K562 (cell line): Measurements from ENCODE around the gene KMT5C. TPM values are rescaled to one million over a fixed set of nuclear protein-coding genes. Genes with fewer than 3 reads are reported as not detected.

Experiments used
- BACH1 ChIP-seq: fragments of 200-800 bp; sonication (Bioruptor generic); IDR thresholded peaks from 2 replicates; pipeline ENCODE4 v1.6.1; 2016; ENCODE audit warnings: missing genetic modification characterization, missing compliant biosample characterization
- BCOR ChIP-seq: fragments of 450-650 bp; IDR thresholded peaks from 2 replicates; pipeline ENCODE4 v1.6.1; 2016
- CTBP1 ChIP-seq: fragments of 450-650 bp; IDR thresholded peaks from 2 replicates; pipeline ENCODE4 v1.6.1; 2016; ENCODE audit warnings: borderline replicate concordance
- DPF2 ChIP-seq: fragments of 450-650 bp; IDR thresholded peaks from 2 replicates; pipeline ENCODE4 v1.6.1; 2016
- L3MBTL2 ChIP-seq: fragments of 450-650 bp; IDR thresholded peaks from 2 replicates; pipeline ENCODE4 v1.6.1; 2016; ENCODE audit warnings: mild to moderate bottlenecking, moderate library complexity
- MAFF ChIP-seq: IDR thresholded peaks from 2 replicates; pipeline ENCODE4 v1.6.1; 2012; ENCODE audit warnings: low read length, improper control_type of control experiment
- MAZ ChIP-seq, 2 experiments: fragments of 450-650 bp in 1 of 2; sonication (generic) in 1 of 2; formaldehyde crosslinking; IDR thresholded peaks in 1 of 2; conservative IDR thresholded peaks in 1 of 2; 2 replicates each; pipeline versions ENCODE4 v1.4.0 to v1.5.0; 2020; ENCODE audit warnings: mild to moderate bottlenecking in 1 of 2, missing genetic modification reagents in 1 of 2
- MEF2A ChIP-seq: IDR thresholded peaks from 2 replicates; pipeline ENCODE4 v1.6.1; 2011; ENCODE audit warnings: low read depth, mild to moderate bottlenecking, low read length, moderate library complexity; ENCODE audit not compliant: control insufficient read depth
- NELFE ChIP-seq: IDR thresholded peaks from 2 replicates; pipeline ENCODE4 v1.6.1; 2011; ENCODE audit warnings: mild to moderate bottlenecking; ENCODE audit not compliant: insufficient read depth, insufficient read length
- NFE2 ChIP-seq: IDR thresholded peaks from 2 replicates; pipeline ENCODE4 v1.6.1; 2014; ENCODE audit warnings: antibody characterized with exemption, low read depth
- NFE2L1 ChIP-seq: fragments of 450-650 bp; IDR thresholded peaks from 2 replicates; pipeline ENCODE4 v1.6.1; 2016; ENCODE audit warnings: missing genetic modification characterization, low read depth, mild to moderate bottlenecking, missing compliant biosample characterization, moderate library complexity, borderline replicate concordance
- OTX1 ChIP-seq: fragments of 450-650 bp; formaldehyde crosslinking; IDR thresholded peaks from 2 replicates; pipeline ENCODE4 v1.4.0; 2022; ENCODE audit warnings: mild to moderate bottlenecking
- PHF8 ChIP-seq: fragments of 200-600 bp; sonication (generic); IDR thresholded peaks from 2 replicates; pipeline ENCODE4 v1.6.1; 2012; ENCODE audit warnings: mixed run types, mild to moderate bottlenecking, inconsistent platforms, low read length, moderate library complexity, borderline replicate concordance
- POLR2B ChIP-seq: fragments of 450-650 bp; IDR thresholded peaks from 2 replicates; pipeline ENCODE4 v1.6.1; 2018; ENCODE audit warnings: low read depth; ENCODE audit not compliant: partially characterized antibody
- SMARCA4 ChIP-seq: fragments of 450-650 bp; IDR thresholded peaks from 2 replicates; pipeline ENCODE4 v1.6.1; 2016
- SMARCE1 ChIP-seq: fragments of 450-650 bp; IDR thresholded peaks from 2 replicates; pipeline ENCODE4 v1.7.1; 2016; ENCODE audit warnings: mild to moderate bottlenecking
- ZFP30 ChIP-seq: fragments of 250-450 bp; sonication (Bioruptor Pico); IDR thresholded peaks from 2 replicates; pipeline ENCODE4 v1.8.0; 2022; ENCODE audit warnings: moderate library complexity, mild to moderate bottlenecking, inconsistent platforms, borderline replicate concordance
- ZNF354B ChIP-seq: fragments of 250-450 bp; sonication (Bioruptor Pico); IDR thresholded peaks from 2 replicates; pipeline ENCODE4 v1.4.0; 2020
- polyA plus RNA-seq, 8 experiments: library from polyadenylated mRNA; depleted of rRNA in 4 of 8; stranded (reverse) in 5 of 8; unstranded in 3 of 8; fragments of >200 nt; fragmentation: Nextera tagmentation in 2 of 8; fragmentation: Illumina TruSeq in 1 of 8; extraction: Ambion mirVana in 2 of 8; extraction: Trizol in 1 of 8; gene quantifications; 2 replicates each; pipeline versions ENCODE4 v1.2.1 to v1.2.3, GENCODE V29; 2011 to 2014; ENCODE audit warnings: inconsistent platforms in 1 of 8, missing spikeins in 1 of 8
- total RNA-seq, 7 experiments: library from RNA; depleted of rRNA in 6 of 7; stranded (reverse); fragments of >200 nt in 6 of 7; fragmentation: Illumina TruSeq in 2 of 7; extraction: Trizol in 2 of 7; gene quantifications; 2 replicates each; pipeline versions ENCODE4 v1.2.1 to v1.2.3, GENCODE V29; 2011 to 2021; ENCODE audit warnings: low replicate concordance in 1 of 7
- TF ChIP-seq, protein P1 (sequence below): fragments of 450-650 bp; IDR thresholded peaks from 2 replicates; pipeline ENCODE4 v1.6.1; 2016; ENCODE audit warnings: low read depth
- TF ChIP-seq, protein P2 (sequence below), 2 experiments: fragments of 450-650 bp; IDR thresholded peaks; 2 replicates each; pipeline ENCODE4 v1.6.1; 2016
- TF ChIP-seq, protein P3 (sequence below): fragments of 450-650 bp; formaldehyde crosslinking; IDR thresholded peaks from 2 replicates; pipeline ENCODE4 v1.4.0; 2020; ENCODE audit warnings: mild to moderate bottlenecking

Gene KMT5C
- total and polyA plus RNA-seq, 9 of the 15 experiments (the other 6 are each of a cell fraction or from before 2014, with no cell fraction given), result 0.15 to 53.5 (median 16.6) TPM

DNA sequence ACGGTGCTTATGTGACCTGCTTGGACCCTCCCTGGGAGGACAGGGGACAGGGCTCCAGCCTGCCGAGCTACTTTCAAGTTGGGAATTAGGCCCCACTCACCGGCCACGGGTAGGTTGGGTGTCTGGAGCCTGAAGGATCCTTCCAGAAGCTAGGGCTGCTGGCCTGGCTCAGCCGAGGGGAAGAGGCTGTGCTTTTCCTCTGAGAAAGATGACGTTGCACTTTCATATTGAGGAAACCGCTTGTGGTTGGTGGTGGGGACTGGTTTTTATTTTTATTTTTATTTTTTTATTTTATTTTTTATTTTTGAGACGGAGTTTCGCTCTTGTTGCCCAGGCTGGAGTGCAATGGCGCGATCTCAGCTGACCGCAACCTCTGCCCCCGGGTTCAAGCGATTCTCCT lies 14.5 kb upstream of the KMT5C start, which contains the start of gene TMEM150B (continued):
- TF ChIP-seq, protein P1, sequence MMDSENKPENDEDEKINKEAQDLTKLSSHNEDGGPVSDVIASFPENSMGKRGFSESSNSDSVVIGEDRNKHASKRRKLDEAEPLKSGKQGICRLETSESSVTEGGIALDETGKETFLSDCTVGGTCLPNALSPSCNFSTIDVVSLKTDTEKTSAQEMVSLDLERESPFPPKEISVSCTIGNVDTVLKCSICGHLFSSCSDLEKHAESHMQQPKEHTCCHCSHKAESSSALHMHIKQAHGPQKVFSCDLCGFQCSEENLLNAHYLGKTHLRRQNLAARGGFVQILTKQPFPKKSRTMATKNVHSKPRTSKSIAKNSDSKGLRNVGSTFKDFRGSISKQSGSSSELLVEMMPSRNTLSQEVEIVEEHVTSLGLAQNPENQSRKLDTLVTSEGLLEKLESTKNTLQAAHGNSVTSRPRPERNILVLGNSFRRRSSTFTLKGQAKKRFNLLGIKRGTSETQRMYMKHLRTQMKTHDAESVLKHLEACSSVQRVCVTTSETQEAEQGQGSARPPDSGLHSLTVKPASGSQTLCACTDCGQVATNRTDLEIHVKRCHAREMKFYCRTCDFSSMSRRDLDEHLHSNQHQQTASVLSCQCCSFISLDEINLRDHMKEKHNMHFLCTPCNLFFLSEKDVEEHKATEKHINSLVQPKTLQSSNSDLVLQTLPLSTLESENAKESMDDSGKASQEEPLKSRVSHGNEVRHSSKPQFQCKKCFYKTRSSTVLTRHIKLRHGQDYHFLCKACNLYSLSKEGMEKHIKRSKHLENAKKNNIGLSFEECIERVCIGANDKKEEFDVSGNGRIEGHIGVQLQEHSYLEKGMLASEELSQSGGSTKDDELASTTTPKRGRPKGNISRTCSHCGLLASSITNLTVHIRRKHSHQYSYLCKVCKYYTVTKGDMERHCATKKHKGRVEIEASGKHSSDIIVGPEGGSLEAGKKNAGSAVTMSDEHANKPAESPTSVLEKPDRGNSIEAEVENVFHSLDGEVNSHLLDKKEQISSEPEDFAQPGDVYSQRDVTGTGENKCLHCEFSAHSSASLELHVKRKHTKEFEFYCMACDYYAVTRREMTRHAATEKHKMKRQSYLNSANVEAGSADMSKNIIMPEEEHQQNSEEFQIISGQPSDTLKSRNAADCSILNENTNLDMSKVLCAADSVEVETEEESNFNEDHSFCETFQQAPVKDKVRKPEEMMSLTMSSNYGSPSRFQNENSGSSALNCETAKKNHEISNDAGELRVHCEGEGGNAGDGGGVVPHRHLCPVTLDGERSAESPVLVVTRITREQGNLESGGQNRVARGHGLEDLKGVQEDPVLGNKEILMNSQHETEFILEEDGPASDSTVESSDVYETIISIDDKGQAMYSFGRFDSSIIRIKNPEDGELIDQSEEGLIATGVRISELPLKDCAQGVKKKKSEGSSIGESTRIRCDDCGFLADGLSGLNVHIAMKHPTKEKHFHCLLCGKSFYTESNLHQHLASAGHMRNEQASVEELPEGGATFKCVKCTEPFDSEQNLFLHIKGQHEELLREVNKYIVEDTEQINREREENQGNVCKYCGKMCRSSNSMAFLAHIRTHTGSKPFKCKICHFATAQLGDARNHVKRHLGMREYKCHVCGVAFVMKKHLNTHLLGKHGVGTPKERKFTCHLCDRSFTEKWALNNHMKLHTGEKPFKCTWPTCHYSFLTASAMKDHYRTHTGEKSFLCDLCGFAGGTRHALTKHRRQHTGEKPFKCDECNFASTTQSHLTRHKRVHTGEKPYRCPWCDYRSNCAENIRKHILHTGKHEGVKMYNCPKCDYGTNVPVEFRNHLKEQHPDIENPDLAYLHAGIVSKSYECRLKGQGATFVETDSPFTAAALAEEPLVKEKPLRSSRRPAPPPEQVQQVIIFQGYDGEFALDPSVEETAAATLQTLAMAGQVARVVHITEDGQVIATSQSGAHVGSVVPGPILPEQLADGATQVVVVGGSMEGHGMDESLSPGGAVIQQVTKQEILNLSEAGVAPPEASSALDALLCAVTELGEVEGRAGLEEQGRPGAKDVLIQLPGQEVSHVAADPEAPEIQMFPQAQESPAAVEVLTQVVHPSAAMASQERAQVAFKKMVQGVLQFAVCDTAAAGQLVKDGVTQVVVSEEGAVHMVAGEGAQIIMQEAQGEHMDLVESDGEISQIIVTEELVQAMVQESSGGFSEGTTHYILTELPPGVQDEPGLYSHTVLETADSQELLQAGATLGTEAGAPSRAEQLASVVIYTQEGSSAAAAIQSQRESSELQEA, result no peak
- no peak for TF ChIP-seq ZNF354B (CRISPR knock-in tag)
- TF ChIP-seq CTBP1, result no peak
- TF ChIP-seq L3MBTL2, result 0 out of 2 replicates have a peak, but pooled peaks have one; percentile 28
- TF ChIP-seq MEF2A, result no peak
- TF ChIP-seq NELFE, result no peak
- TF ChIP-seq SMARCA4, result peak; percentile 43; the same call in 1 of the 2 replicates
- peak; percentile 53; the same call in 1 of the 2 replicates for TF ChIP-seq SMARCE1
- TF ChIP-seq ZFP30, result no peak
- 0 out of 4 replicates have a peak, but pooled peaks of 1 of the 2 experiments have one; percentile 36 for TF ChIP-seq MAZ (CRISPR knock-in tag; conservative IDR thresholded peaks at IDR 0.05 in 1 of 2, IDR thresholded peaks at IDR 0.05 in 1 of 2)
- TF ChIP-seq, protein P2, sequence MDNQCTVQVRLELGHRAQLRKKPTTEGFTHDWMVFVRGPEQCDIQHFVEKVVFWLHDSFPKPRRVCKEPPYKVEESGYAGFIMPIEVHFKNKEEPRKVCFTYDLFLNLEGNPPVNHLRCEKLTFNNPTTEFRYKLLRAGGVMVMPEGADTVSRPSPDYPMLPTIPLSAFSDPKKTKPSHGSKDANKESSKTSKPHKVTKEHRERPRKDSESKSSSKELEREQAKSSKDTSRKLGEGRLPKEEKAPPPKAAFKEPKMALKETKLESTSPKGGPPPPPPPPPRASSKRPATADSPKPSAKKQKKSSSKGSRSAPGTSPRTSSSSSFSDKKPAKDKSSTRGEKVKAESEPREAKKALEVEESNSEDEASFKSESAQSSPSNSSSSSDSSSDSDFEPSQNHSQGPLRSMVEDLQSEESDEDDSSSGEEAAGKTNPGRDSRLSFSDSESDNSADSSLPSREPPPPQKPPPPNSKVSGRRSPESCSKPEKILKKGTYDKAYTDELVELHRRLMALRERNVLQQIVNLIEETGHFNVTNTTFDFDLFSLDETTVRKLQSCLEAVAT (IDR thresholded peaks at IDR 0.05), result 0 out of 4 replicates have a peak, but pooled peaks of 1 of the 2 experiments have one; percentile 57
- peak; percentile 87 for TF ChIP-seq MAFF
- peak; percentile 63; the same call in 1 of the 2 replicates for TF ChIP-seq BACH1 (tag)
- peak; percentile 58; the same call in 1 of the 2 replicates for TF ChIP-seq NFE2L1
- TF ChIP-seq NFE2, result peak; percentile 89
- peak; percentile 26; the same call in 1 of the 2 replicates for TF ChIP-seq PHF8
- TF ChIP-seq BCOR, result no peak
- TF ChIP-seq OTX1, result no peak
- TF ChIP-seq, protein P3, sequence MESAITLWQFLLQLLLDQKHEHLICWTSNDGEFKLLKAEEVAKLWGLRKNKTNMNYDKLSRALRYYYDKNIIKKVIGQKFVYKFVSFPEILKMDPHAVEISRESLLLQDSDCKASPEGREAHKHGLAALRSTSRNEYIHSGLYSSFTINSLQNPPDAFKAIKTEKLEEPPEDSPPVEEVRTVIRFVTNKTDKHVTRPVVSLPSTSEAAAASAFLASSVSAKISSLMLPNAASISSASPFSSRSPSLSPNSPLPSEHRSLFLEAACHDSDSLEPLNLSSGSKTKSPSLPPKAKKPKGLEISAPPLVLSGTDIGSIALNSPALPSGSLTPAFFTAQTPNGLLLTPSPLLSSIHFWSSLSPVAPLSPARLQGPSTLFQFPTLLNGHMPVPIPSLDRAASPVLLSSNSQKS (CRISPR knock-in tag), result no peak
- TF ChIP-seq DPF2, result peak; percentile 57
- peak; percentile 32 for TF ChIP-seq POLR2B
